Left ventricle myocardium inferior (tissue), 1 donor: ENCODE measurements around the gene RGS7. TPM values are rescaled to one million over a fixed set of nuclear protein-coding genes. Genes with fewer than 3 reads are reported as not detected.

ENCODE experiments used
- DNase-seq: peaks from one replicate; pipeline ENCODE4 v3.0.0-alpha.2; 2020
- H3K27ac ChIP-seq: fragments of 200-600 bp; replicated peaks from 2 replicates; pipeline ENCODE4 v1.8.0; 2021
- H3K27me3 ChIP-seq: fragments of 200-600 bp; 2 replicates; pipeline ENCODE4 v1.8.0; 2021; ENCODE audit warnings: low read depth
- H3K36me3 ChIP-seq: fragments of 200-600 bp; 2 replicates; pipeline ENCODE4 v1.8.0; 2021
- H3K4me1 ChIP-seq: fragments of 200-600 bp; 2 replicates; pipeline ENCODE4 v1.8.0; 2021
- H3K4me3 ChIP-seq: fragments of 200-600 bp; 2 replicates; pipeline ENCODE4 v1.8.0; 2021; ENCODE audit warnings: mild to moderate bottlenecking, moderate library complexity
- H3K9me3 ChIP-seq: fragments of 200-600 bp; replicated peaks from 2 replicates; pipeline ENCODE4 v1.8.0; 2021
- CTCF ChIP-seq: fragments of 200-600 bp; IDR thresholded peaks from 2 replicates; pipeline ENCODE4 v1.8.0; 2021; ENCODE audit warnings: antibody characterized with exemption, mild to moderate bottlenecking, borderline replicate concordance
- intact Hi-C: fragments of 100-400 bp; cut with micrococcal nuclease; formaldehyde crosslinking; loops from one replicate; pipeline ENCODE4 v1.11.0; 2022
- total RNA-seq: library from RNA; stranded (reverse); fragmentation: NEBNext Ultra II Directional; extraction: Animal tissue kit (Norgen Biotek cat#: 25700); gene quantifications from one replicate; pipeline ENCODE4 v1.2.1, GENCODE V29; 2021
- donor health status: DM: no; HTN: yes; CAD: no; lungs with severe emphysema.

RGS7 gene
- total RNA-seq, 1 donor from 2014 or later, result not detected

GRCh38 chr1:241007668-241008067 lies 349.3 kb downstream of the RGS7 start:
- Histone ChIP-seq H3K36me3 (no peaks in the 10 kb centered on the region), H3K4me1 (no peaks in the 10 kb centered on the region), H3K9me3 (no peaks in the 10 kb centered on the region), H3K27me3 (no peaks in the 10 kb centered on the region), H3K4me3 (no peak overlapping the region), H3K27ac (no peak overlapping the region)
- no peak for DNase-seq
- intact Hi-C loops, result no loop called here
- no peak for TF ChIP-seq CTCF

- TF ChIP-seq CTCF, result no peak
- no peaks in the 10 kb centered on the region for H3K27me3 ChIP-seq
- intact Hi-C loops, result no loop called here
These were observed 357.2 kb downstream of the RGS7 start for GRCh38 chr1:240999826-241000225.

GRCh38 chr1:240998441-240999015 lies 358.5 kb downstream of the RGS7 start:
- intact Hi-C loops, result no loop called here
- H3K27ac ChIP-seq, result no peak overlapping the region
- no peak overlapping the region for H3K4me3 ChIP-seq
- H3K9me3 ChIP-seq, result peaks cover 9% of the 10 kb centered on the region
- H3K36me3 ChIP-seq, result no peaks in the 10 kb centered on the region
- no peaks in the 10 kb centered on the region for H3K4me1 ChIP-seq
- TF ChIP-seq CTCF, result no peak
- H3K27me3 ChIP-seq, result no peaks in the 10 kb centered on the region
- no peak for DNase-seq

More at GRCh38 chr1:240999826-241000225, 357.2 kb downstream of the RGS7 start:
- H3K36me3 ChIP-seq, result no peaks in the 10 kb centered on the region
- H3K27ac ChIP-seq, result no peak overlapping the region
- no peaks in the 10 kb centered on the region for H3K4me1 ChIP-seq
- DNase-seq, result no peak
- no peak overlapping the region for H3K4me3 ChIP-seq
- H3K9me3 ChIP-seq, result no peaks in the 10 kb centered on the region

- H3K4me3 ChIP-seq, result no peak overlapping the region
- intact Hi-C loops, result no loop called here
- peaks cover 14% of the 10 kb centered on the region for H3K9me3 ChIP-seq
- no peak for DNase-seq
- H3K36me3 ChIP-seq, result no peaks in the 10 kb centered on the region
- TF ChIP-seq CTCF, result no peak
- H3K27me3 ChIP-seq, result no peaks in the 10 kb centered on the region
- no peaks in the 10 kb centered on the region for H3K4me1 ChIP-seq
- no peak overlapping the region for H3K27ac ChIP-seq
These were observed 359.0 kb downstream of the RGS7 start for GRCh38 chr1:240998024-240998423.

GRCh38 chr1:240993004-240993403 lies 364.0 kb downstream of the RGS7 start:
- H3K27me3 ChIP-seq, result no peaks in the 10 kb centered on the region
- H3K4me3 ChIP-seq, result no peak overlapping the region
- no peak for DNase-seq
- H3K27ac ChIP-seq, result no peak overlapping the region
- no peaks in the 10 kb centered on the region for H3K4me1 ChIP-seq
- intact Hi-C loops, result no loop called here
- H3K36me3 ChIP-seq, result no peaks in the 10 kb centered on the region
- TF ChIP-seq CTCF, result no peak
- H3K9me3 ChIP-seq, result peaks cover 18% of the 10 kb centered on the region
